ENCODE data around the gene VAV2.

The VAV2 gene

DNA sequence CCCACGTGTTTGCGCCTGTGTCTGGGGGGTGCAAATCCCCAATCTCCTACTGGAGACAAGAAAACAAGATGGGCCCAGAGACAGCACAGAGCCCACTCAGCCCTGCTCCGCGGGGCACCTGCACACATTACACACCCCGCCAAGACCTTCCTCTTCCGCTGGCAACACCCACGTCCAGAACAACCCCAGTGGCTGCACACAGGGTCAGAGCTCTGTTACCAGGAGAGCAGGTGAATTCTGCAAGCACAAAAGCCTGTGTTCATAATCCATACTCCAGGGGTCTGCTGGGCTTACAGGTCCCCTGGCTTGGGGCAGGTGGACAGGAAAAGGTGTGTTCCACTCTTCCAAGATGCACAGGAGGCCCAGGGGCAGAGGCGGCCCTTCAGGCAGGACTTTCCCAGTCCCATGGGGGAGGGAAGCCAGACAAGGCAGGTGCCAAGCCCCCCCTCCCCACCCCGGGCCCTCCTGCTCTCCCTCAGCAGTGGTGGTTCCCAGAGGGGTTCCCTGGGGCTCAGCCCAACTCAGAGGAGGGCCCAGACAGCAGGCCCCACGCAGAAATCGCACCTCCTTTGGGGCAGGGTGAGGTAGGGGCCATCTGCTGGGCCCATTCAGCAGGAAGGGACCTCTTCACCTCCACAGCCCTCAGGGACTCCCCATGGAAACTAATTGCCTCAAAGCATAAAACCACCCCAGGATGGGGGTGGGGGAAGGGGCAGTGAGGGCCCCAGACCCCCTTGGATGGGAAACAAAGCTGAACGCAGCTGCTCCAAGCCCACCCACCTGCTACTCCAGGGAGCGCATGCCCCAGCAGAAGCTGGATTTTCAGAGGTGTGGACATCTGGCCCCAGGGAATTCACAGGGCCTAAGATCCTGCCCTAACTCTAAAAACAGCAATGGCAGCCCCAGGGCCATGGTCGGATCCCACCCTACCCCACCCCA lies 105.3 kb downstream of the VAV2 start:
- ATAC-seq (ENCODE audit: low read depth) (no peak), DNase-seq (ENCODE audit: low spot score) (no peak)
- Histone ChIP-seq H3K27me3 (ENCODE audit: insufficient read depth, poor library complexity, severe bottlenecking) (no peaks in the 10 kb centered on the region), H3K36me3 (ENCODE audit: low read depth) (no peaks in the 10 kb centered on the region), H3K4me1 (ENCODE audit: insufficient read depth, poor library complexity, severe bottlenecking) (peaks cover 56% of the 10 kb centered on the region), H3K9me3 (ENCODE audit: severe bottlenecking) (no peaks in the 10 kb centered on the region), H3K27ac (ENCODE audit: poor library complexity, severe bottlenecking) (peak overlapping the region; percentile 100), H3K4me3 (ENCODE audit: severe bottlenecking) (no peak overlapping the region)
- TF ChIP-seq, protein P1, sequence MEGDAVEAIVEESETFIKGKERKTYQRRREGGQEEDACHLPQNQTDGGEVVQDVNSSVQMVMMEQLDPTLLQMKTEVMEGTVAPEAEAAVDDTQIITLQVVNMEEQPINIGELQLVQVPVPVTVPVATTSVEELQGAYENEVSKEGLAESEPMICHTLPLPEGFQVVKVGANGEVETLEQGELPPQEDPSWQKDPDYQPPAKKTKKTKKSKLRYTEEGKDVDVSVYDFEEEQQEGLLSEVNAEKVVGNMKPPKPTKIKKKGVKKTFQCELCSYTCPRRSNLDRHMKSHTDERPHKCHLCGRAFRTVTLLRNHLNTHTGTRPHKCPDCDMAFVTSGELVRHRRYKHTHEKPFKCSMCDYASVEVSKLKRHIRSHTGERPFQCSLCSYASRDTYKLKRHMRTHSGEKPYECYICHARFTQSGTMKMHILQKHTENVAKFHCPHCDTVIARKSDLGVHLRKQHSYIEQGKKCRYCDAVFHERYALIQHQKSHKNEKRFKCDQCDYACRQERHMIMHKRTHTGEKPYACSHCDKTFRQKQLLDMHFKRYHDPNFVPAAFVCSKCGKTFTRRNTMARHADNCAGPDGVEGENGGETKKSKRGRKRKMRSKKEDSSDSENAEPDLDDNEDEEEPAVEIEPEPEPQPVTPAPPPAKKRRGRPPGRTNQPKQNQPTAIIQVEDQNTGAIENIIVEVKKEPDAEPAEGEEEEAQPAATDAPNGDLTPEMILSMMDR (IDR thresholded peaks at IDR 0.05; ENCODE audit: poor library complexity, severe bottlenecking): no peak

GRCh38 chr9:133884907-133885744 lies 107.0 kb downstream of the VAV2 start:
- Histone ChIP-seq H3K27me3 (ENCODE audit: insufficient read depth, poor library complexity, severe bottlenecking) (no peaks in the 10 kb centered on the region), H3K36me3 (ENCODE audit: low read depth) (no peaks in the 10 kb centered on the region), H3K4me1 (ENCODE audit: insufficient read depth, poor library complexity, severe bottlenecking) (peaks cover 64% of the 10 kb centered on the region), H3K9me3 (ENCODE audit: severe bottlenecking) (no peaks in the 10 kb centered on the region), H3K4me3 (ENCODE audit: severe bottlenecking) (no peak overlapping the region), H3K27ac (ENCODE audit: poor library complexity, severe bottlenecking) (peak overlapping the region; percentile 100)
- ATAC-seq (ENCODE audit: low read depth) (no peak), DNase-seq (ENCODE audit: low spot score) (no peak)
- TF ChIP-seq, protein P1 (IDR thresholded peaks at IDR 0.05; ENCODE audit: poor library complexity, severe bottlenecking): no peak

- peaks cover 43% of the 10 kb centered on the region for H3K4me1 ChIP-seq (ENCODE audit: insufficient read depth, poor library complexity, severe bottlenecking)
- H3K27ac ChIP-seq (ENCODE audit: poor library complexity, severe bottlenecking): peak overlapping the region; percentile 100
- ATAC-seq (ENCODE audit: low read depth) (peak; percentile 50), DNase-seq (ENCODE audit: low spot score) (no peak)
- no peak overlapping the region for H3K4me3 ChIP-seq (ENCODE audit: severe bottlenecking)
- TF ChIP-seq, protein P1 (IDR thresholded peaks at IDR 0.05; ENCODE audit: poor library complexity, severe bottlenecking): no peak
- H3K27me3 ChIP-seq (ENCODE audit: insufficient read depth, poor library complexity, severe bottlenecking): no peaks in the 10 kb centered on the region
- no peaks in the 10 kb centered on the region for H3K36me3 ChIP-seq (ENCODE audit: low read depth)
- H3K9me3 ChIP-seq (ENCODE audit: severe bottlenecking): no peaks in the 10 kb centered on the region
Observed at GRCh38 chr9:133882849-133883755, 109.0 kb downstream of the VAV2 start.

GRCh38 chr9:133881671-133882381 lies 110.3 kb downstream of the VAV2 start:
- H3K36me3 ChIP-seq (ENCODE audit: low read depth): no peaks in the 10 kb centered on the region
- H3K4me3 ChIP-seq (ENCODE audit: severe bottlenecking): no peak overlapping the region
- TF ChIP-seq, protein P1 (IDR thresholded peaks at IDR 0.05; ENCODE audit: poor library complexity, severe bottlenecking): no peak
- DNase-seq (ENCODE audit: low spot score): no peak
- no peaks in the 10 kb centered on the region for H3K27me3 ChIP-seq (ENCODE audit: insufficient read depth, poor library complexity, severe bottlenecking)
- no peaks in the 10 kb centered on the region for H3K9me3 ChIP-seq (ENCODE audit: severe bottlenecking)
- peak; percentile 74 for ATAC-seq (ENCODE audit: low read depth)
- H3K27ac ChIP-seq (ENCODE audit: poor library complexity, severe bottlenecking): peak overlapping the region; percentile 100
- peaks cover 46% of the 10 kb centered on the region for H3K4me1 ChIP-seq (ENCODE audit: insufficient read depth, poor library complexity, severe bottlenecking)
